ENCODE results near the gene CCDC148.

Gene CCDC148

DNA sequence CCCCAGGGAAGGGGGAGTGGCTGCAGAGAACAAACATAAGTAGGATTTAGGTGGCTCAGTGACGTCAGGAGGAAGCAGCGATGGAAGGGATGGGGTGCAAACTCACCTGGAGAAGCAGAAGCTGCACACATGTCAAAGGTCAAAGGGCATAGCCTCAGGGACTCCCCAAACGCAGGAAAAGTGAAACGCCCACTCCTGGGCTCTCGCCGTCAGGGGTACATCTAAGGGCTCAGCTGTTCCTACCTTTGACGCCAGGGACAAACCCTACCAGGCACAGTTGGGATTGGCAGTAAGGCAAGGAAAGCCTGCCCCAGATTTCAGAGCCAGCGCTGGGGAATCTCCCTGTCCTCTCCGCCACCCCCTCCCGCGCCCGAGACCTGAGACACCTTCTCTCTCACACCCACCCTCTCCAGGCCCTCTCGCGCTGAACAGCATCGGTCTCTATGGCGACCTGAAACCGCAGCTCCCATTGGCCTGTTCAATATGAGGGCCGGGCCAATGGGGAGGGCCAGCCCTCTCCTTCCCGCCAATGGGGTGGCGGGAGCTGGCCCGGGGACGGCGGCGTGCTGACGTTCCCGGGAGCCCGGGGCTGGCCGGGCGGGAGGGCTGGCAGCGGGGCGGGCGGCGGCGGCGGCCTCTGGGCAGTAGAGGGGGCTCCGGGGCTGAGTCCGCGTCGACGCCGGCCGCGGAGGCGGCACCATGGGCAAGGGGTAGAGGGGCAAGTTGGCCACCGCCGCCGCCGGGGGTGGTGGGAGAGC is at the start of gene CCDC148, which contains the start of gene PKP4:
Gene CCDC148 (minus strand): TSS at position 445 of the 758 bp plus-strand sequence. CDS start 314 bp downstream, at position 131.
Gene PKP4 (plus strand): TSS at position 644 of the 758 bp plus-strand sequence. CDS start 76,233 bp downstream, outside the sequence.
- DNase-seq: peak; percentile 72 to 91

DNA sequence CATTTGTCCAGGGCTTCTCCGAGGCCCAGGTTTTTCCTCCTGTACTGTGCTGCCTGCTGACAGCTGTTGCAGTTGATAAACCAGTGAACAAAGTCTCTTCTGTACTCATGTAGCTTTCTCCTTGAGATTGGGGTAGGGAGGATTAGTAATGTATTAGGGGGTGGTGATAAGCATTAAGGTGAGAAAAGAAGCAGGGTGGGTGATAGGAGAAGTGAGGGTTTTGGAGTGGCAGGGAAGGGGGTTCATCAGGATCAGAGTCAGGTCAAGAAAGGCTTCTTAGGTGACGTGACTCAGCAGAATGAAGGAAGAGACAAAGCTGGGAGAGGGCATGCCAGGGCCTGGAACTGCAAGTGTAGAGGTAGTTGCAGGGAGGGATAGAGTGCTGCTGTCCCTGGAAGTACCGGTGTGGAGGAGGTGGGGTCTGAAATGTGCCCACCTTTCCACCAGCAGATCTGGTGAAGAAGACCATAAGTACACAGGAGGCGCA is 48.9 kb upstream of the CCDC148 start:
- no peak for DNase-seq

DNA sequence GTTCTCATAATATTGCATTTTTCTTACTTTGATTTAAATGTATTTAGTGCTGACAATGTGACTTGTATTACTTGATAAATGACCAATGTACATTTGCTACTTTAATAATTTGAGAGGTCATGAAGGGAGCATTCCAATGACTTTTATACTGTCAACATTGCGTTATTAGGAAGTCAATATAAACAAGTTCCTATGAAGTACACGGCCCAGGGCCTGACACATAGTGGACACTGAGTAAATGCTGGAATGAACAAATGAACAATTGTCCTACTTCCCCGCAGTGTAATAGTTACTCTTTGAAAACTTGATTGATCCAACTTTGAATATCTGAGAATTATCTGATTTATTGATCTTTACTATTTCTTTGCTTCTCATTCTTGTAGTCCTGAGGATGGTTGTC is 47.5 kb upstream of the CCDC148 start:
- no peak for DNase-seq

DNA sequence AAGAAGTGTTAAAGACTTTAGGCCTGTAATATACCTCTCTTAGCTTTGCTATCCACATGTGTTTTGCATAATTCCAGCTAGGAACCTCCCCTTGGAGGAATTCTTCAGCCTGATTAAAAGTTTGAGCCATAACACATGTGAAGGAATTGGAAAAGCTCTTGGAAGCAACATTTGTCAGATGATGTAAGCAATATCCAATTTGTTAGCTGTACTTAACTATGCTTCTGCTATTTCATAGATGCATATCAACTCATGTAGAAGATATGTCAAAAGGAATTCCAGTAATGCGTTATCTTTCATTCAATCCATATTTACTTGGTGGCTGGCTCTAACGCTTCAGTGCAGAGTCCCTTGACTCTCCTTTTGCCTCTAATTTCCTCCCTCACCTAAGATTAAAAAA is 46.4 kb upstream of the CCDC148 start:
- DNase-seq: no peak

DNA sequence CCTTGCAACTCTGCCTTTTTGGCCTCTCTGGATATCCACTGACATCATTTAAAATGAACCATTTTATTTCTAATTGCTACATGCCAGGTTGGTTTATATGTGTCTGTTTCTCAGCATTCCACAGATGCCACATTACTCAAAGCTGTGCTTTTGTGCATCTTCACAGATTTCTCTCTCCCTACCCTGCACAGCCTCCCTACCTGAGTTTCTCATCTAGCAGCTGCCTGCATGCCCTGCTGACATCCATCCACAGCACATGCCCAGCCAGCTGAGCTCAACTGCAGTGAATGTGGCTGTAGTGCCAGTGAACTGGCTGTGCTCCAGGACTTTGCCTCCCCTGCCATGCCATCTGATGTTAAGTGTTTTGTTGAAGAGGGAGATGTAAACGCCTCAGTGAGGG is 44.7 kb upstream of the CCDC148 start:
- DNase-seq: no peak

DNA sequence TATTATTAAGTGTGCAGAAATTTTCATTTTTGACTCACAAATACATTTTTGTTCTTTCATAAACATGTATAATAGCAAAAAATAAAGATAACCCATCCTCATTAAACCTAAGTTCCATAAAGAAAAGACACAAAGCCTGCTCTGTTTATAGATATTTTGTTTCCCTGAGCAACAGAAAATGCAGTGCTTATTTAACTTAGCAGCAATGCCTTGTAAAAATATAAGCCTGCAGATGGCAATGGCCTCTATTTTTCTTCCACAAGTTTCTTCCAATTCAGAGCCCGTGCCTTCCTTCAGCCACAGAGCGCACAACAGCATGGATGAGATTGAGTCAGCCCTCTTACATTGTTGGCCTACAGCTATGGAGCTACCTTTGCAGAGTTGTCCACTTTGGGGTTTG is 43.8 kb upstream of the CCDC148 start:
- no peak for DNase-seq

DNA sequence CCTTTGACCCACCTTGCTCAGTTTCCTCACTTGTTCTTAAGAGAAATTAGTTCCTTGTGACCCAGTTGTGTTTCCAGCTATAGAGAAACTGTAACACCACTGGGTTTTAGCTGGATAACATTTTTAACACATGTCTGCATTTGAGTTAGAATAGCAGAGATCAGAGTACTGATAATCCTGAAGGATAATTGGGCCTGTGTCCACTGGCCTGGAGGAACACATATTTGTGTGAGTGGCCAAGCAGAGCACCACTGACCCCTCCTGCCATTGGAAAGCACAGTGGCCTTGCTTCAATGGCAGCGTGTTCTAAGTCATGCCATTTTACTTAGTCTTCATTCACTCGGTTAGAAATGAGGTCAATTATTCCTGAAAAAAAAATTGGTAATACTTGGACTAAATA is 42.8 kb upstream of the CCDC148 start:
- DNase-seq: no peak

DNA sequence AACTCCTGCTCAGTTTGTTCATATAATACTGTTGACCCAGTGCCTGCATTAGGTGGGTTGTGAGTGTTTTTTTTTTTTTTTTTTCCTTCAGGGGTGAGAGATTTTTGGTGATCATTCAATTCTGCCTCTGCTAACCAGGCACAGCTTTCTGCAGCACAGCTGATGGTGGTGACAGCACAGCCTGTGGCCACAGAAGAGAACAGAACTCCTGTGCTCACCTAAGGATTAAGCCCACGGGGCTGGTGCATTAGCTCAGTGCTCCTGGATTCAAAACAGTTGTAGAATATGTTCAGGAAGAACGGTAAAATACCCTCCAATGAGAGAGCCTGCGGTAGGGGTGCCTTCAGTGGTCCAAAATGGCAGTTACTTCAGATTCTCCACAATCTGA is 42.2 kb upstream of the CCDC148 start:
- no peak for DNase-seq

DNA sequence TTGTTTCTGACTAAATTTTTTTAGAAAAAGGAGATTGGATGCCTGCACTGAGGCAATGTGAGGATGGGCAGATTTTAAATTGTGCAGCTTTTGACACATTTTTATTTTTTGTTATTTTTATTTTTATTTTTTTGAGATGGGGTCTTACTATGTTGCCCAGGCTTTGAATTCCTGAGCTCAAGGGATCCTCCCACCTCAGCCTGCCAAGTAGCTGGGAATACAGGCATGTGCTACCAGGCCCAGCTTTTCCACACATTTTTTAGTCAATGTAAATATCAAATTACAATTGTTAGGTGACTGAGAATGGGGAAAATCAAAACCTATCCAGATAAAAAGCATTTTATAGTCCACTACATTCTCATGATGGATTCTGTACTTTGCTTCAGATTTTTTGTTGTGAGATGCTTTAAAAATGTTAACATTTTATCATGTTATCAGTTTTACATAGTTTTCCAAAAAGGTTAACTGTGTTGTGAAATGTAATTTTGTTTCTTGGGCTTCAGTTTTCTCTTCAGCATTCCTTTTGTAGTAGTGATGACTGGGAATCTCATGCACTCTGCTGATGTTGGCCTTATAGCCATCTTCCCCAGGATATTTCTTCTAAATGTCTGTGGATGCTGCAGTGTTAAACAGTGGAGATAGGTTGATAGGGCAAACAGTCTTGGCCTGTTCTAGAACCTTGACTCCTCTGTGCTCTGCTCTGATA is 41.6 kb upstream of the CCDC148 start:
- no peak for DNase-seq

DNA sequence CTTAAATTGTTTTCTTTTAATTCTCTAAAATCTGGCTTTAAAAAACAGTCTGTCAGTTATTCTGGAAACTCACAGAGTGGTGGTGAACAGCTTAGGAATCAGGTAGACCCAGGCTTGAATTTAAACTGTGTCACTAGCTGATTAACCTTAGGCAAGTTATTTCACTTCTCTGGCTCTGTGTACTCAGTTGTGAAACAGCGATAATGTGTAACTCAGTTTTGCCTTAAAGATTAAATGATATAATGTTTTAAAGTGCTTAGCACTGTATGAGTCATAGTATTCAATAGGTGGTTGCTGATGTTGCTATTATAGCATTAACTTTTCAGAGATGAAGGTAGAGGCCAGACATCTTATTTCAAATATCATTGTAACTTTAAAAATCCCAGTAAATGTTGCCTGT is 40.9 kb upstream of the CCDC148 start:
- DNase-seq: no peak

DNA sequence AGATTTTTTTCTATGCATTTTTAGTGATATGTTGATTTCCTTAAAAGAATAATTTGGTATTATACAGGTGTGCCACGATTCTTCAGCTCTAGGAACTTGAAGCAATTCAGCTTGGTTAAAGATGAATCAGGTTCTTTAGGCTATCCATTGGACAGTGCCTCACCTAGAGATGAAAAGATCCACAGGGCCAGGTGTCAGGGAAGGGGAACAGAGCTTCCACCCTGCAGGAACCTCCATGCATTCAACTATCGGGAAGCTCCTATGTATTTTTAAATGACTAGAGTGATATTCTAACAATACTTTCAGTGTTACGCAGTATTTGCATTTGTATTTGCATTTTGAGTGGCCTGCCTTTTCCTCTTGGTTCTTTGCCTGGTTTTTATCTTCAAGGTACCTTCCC is 40.4 kb upstream of the CCDC148 start:
- DNase-seq: no peak

DNA sequence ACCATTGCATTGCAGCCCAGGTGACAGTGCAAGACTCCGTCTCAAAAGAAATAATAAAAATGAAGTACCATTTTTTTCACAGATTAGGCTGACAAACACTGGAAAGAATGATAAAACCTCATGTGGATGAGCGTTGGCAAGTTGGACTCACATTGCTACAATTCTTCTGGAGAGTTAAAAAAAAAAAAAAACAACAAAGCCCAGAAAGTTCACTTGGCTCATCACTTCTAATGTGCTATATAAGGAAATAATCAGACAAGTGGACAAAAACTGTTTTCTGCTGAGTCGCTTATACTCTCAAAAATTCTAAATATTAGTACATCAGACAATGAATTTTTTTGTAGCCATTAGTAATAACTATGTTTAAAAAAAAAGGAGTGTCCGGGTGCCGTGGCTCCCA is 38.6 kb upstream of the CCDC148 start:
- no peak for DNase-seq

DNA sequence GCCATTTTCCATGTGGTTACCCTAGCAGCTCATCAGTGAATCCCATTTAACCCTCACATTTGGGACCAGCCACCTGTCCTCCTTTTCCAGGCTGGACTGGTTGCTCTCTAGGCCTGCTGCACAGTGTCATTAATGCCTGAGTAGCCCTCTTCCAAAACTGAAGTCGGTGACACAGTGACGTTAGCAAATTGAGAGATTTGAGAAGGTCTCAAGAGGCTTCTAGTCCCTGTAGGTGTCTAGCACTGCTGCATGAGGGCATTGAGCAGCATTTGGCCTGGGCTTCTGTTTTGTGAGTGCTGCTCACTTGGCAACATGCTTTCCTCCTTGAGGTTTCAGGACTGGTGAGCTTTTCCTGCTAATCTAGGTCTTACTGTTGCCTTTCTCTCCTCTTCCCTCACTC is 36.9 kb upstream of the CCDC148 start:
- DNase-seq: no peak

DNA sequence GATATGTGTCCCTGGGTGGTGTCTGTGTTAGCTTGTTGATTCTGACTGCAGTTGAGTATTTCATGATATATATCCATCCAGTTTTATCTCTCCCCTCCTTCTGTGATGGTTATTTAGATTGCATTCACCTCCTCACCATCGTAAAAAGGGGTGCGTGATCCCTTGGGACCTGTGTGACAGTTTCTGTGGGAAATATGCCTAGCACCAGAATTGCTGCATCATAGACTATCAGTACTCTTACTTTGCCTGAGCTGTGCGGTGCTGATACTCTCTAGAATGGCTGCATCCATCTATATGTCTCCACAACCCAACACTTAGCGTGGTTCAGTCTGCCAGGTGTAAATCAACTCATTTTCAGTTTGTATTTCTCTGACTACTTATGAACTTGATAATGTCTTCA is 34.5 kb upstream of the CCDC148 start:
- DNase-seq: no peak

DNA sequence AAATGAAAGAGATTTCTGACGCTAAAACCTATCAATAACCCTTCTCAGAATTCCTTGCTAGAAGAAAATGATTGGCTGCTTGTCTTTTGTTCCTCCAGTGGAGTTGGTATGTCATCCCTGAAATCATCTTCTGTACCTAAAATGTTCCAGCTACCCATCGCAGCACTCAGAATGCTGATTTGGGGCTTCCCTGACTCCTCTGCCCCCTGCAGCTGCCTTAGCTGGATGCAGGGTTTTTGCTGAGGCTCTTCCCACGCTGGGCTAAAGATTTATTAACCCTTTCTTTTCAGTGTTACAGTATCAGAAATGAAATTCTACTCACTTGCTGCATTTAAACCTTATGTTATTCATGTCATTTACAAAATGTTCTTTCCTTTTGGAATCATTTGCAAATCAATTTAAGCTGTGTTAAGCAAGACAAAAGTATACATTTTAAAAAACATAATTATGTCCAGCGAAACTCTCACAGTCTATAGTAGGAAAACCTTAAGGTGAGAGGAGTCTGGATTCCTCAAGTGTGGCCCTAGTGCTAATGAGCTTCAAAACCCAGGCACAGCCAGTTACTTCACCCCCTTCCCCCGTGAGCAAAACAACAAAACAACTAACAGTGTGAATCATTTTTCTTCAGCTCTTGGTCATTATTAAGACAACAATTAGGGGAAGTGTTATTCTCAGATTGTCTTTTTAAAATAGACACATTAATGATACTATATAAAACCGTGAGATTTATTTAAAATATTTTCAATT is 33.0 kb upstream of the CCDC148 start:
- DNase-seq: no peak

DNA sequence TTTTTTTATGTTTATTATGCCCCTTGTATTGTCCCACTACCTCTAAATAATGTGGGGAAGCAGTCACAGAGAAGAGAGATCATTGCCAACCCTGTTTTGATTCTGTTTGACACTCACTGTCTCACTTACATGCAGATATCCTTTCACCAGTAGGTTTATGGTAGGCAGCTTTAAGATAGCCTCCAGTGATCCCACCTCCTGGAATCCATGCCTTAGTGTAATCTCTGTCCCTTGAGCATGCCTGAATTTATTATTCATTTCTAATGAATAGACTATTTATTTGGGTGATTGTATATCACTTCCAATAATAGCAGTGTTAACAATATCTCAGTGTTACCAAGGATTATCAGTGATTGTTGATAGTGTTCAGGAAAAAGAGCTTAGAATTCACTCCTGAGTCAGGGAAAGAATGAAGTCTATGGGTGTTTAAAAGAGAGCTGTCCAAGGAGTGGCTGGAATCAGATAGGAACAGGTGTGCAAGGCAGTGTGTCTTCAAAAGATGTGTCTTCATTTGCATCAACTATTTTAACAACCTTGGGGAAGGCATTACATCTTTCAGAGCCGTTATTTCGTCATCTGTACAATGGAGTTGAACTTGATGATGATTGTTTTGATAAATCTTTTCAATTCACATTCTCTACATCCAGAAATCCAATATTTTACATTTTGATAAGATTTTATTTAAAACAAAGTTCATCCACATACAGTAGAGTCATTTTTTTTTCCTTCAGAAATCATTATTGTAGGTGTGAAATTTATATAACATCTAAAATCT is 32.1 kb upstream of the CCDC148 start:
- no peak for DNase-seq

DNA sequence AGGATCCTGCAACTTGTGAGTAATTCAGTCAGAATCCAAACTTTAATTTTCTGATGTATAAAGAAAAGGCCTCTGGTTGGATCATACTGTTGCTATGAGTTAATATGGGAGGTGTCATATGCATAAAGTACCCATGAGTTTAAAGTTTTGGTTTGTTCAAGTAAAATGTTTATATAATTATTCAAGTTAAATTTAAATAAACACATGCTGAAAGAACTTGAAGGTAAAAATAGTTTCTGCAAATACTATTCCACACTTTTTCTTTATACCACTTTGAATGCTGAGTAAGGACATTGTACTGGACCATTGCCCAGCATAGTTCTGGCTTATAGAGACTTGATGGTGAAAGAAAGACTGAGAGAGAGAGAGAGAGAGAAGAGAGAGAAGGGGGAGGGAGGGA is 30.9 kb upstream of the CCDC148 start:
- no peak for DNase-seq

DNA sequence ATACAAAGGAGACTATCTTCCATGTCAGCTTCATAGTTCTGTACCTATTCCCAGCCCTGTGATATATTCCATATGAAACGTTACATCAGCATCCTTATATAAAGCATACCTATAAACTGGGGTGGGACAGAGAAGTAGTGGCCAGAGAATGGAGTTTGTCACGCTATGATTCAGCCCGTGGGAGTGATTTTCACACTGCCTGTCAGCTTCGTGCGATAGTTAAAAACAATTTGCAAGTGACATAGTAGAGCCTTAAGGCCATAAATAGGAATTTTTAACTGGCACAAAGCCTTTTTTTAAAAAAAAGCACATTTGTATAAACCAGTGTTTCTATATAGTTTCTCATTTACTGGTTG is 30.4 kb upstream of the CCDC148 start:
- DNase-seq: no peak

DNA sequence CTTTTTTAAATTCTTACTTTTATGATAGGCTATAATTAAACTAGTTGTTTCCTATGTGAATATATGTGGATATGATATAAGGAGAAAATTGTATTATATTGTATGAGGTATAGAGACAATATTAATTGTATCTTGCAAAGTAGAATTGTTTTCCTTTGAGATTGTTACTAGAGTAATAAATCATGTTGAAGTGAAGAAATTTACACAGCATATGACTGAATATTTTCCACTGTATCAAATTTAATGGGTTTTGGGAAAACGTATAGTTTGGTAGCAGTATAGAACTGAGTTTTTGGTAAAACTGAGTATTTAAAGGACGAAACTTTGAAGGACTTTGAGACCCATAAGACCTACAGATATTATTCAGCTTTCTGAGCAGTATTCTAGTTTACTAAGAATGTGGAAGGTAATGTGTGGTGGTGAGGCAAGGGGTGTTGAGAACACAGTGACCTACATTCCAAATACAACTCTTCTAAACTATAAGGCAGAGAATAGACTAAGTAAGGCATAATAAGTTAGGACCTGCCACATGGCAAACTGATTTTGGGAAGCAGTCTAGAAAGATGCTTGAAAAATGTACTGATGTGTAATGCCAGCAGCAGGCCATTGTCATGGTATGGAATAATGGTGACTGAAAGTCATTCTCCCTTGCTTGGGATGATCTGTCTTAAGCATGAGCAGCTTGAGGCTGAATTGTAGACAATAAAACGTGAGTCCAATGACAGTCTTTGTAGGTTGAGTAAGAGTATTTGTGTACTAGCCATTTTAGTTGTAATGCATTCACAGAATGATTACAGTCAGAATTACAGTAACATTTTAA is 29.8 kb upstream of the CCDC148 start:
- no peak for DNase-seq

DNA sequence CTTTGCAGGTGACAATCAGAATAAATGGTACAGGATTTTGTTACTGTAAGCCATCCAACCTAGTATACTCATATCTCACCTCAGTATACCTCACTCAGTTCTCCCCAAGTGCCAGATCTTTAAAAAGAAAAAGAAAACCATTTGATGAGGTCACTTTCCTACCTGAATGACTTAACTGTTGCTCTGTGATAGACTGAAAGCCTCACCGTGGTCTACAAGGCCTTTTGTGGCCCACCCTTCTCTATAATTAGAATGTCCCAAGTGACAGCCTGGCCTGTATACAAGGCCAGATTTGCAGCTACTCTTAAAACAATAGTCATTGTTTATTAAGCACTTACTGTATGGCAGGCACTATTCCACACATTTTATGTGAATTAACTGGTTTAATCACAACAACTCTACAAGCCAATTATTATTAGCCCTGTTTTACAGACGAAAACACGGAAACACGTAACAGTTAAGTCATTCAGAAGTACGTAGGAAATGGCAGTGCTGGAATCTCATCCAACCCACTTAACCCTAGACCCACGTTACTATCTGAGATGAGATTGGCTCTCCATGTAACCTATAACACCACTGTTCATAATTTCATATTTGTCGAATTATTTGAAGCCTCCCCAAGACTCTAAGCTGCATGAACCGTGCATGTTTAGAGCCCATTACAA is 28.5 kb upstream of the CCDC148 start:
- no peak for DNase-seq

DNA sequence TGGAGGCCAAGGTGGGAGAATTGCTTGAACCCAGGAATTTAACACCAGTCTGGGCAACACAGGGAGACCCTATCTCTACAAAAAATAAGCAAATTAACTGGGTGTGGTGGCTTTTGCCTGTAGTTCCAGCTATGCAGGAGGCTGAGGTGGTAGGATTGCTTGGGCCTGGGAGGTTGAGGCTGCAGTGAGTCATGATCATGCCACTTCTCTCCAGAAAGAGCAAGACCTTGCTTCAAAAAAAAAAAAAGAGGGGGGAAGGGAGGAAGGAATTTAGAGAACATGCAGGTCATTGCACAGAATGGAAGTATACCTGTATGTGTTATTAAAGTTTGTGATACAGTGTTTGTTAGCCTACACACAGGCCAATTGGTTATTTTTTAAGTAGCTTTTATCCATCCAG is 26.0 kb upstream of the CCDC148 start:
- DNase-seq: no peak

Data from AML-193 (cell line).